GM23338 (cell line): Measurements from ENCODE around the gene GABRR2. TPM values are rescaled to one million over a fixed set of nuclear protein-coding genes. Genes with fewer than 3 reads are reported as not detected.
A peak's percentile ranks its signal among the peaks of the same experiment; 100 is the strongest.

Experiments
- ATAC-seq: fragments of 200-7000 bp; cut with Tn5 transposase; 3 replicates; pipeline ENCODE4 v1.9.1; 2020
- DNase-seq: peaks from one replicate; pipeline ENCODE4 v3.0.0-alpha.2; 2015; ENCODE audit warnings: low spot score
- H2AFZ ChIP-seq: fragments of 200-600 bp; sonication (generic); 2 replicates; pipeline ENCODE4 v1.8.0; 2016; ENCODE audit warnings: antibody characterized with exemption, mild to moderate bottlenecking, moderate library complexity
- H3F3A ChIP-seq: fragments of 200-600 bp; sonication (generic); replicated peaks from 2 replicates; pipeline ENCODE4 v1.8.0; 2017; ENCODE audit warnings: antibody characterized with exemption, mixed run types, low read depth
- H3K27ac ChIP-seq: fragments of 200-600 bp; sonication (generic); 2 replicates; pipeline ENCODE4 v1.6.1; 2016; ENCODE audit warnings: low read depth
- H3K27me3 ChIP-seq: fragments of 200-600 bp; sonication (generic); 2 replicates; pipeline ENCODE4 v1.8.0; 2016; ENCODE audit warnings: mild to moderate bottlenecking, mixed run types, moderate library complexity; ENCODE audit not compliant: insufficient read depth
- H3K36me3 ChIP-seq: fragments of 200-600 bp; sonication (generic); 2 replicates; pipeline ENCODE4 v1.8.0; 2016; ENCODE audit warnings: mild to moderate bottlenecking; ENCODE audit not compliant: insufficient read depth
- H3K4me1 ChIP-seq: fragments of 200-600 bp; sonication (generic); 2 replicates; pipeline ENCODE4 v1.8.0; 2016; ENCODE audit warnings: mild to moderate bottlenecking, moderate library complexity; ENCODE audit not compliant: insufficient read depth
- H3K4me2 ChIP-seq: fragments of 200-600 bp; sonication (generic); 2 replicates; pipeline ENCODE4 v1.7.1; 2017; ENCODE audit warnings: mixed run types
- H3K4me3 ChIP-seq: fragments of 200-600 bp; sonication (generic); 2 replicates; pipeline ENCODE4 v1.6.1; 2016; ENCODE audit warnings: mixed run types
- H3K79me2 ChIP-seq: fragments of 200-600 bp; sonication (generic); replicated peaks from 2 replicates; pipeline ENCODE4 v1.8.0; 2017; ENCODE audit warnings: mild to moderate bottlenecking; ENCODE audit not compliant: insufficient read depth
- H3K9me2 ChIP-seq: fragments of 200-600 bp; sonication (generic); 2 replicates; pipeline ENCODE4 v1.8.0; 2017; ENCODE audit not compliant: insufficient read depth
- H4K20me1 ChIP-seq: fragments of 200-600 bp; sonication (generic); replicated peaks from 2 replicates; pipeline ENCODE4 v1.8.0; 2017; ENCODE audit warnings: mild to moderate bottlenecking; ENCODE audit not compliant: insufficient read depth
- H3K27ac Mint-ChIP-seq: 2 replicates; pipeline ENCODE4 v1.8.0; 2020; ENCODE audit warnings: inconsistent platforms, mild to moderate bottlenecking, moderate library complexity, mixed read lengths
- H3K27me3 Mint-ChIP-seq: 3 replicates; pipeline ENCODE4 v1.8.0; 2022; ENCODE audit warnings: low read depth, mild to moderate bottlenecking, moderate library complexity, mixed read lengths, inconsistent platforms; ENCODE audit not compliant: insufficient read depth, poor library complexity
- H3K36me3 Mint-ChIP-seq: 3 replicates; pipeline ENCODE4 v1.8.0; 2021; ENCODE audit warnings: low read depth, mild to moderate bottlenecking, inconsistent platforms, moderate library complexity, mixed read lengths
- H3K4me1 Mint-ChIP-seq: 3 replicates; pipeline ENCODE4 v1.8.0; 2020; ENCODE audit warnings: mild to moderate bottlenecking, inconsistent platforms, mixed read lengths
- H3K4me3 Mint-ChIP-seq: 3 replicates; pipeline ENCODE4 v1.8.0; 2021; ENCODE audit warnings: moderate library complexity, mild to moderate bottlenecking, inconsistent platforms, mixed read lengths
- H3K9me3 Mint-ChIP-seq: 3 replicates; pipeline ENCODE4 v1.8.0; 2020; ENCODE audit warnings: moderate library complexity, mild to moderate bottlenecking, inconsistent platforms, mixed read lengths
- CREB1 ChIP-seq: fragments of 250-450 bp; sonication (Bioruptor Pico); IDR thresholded peaks from 2 replicates; pipeline ENCODE4 v1.5.0; 2020; ENCODE audit warnings: low read depth, mild to moderate bottlenecking, moderate library complexity
- CTCF ChIP-seq, 2 experiments: fragments of 200-600 bp in 1 of 2; sonication (generic) in 1 of 2; conservative IDR thresholded peaks; 2 replicates each; pipeline versions ENCODE4 v1.5.1 to v1.6.1; 2016 to 2017; ENCODE audit warnings: antibody characterized with exemption in 2 of 2, low read depth in 2 of 2, mild to moderate bottlenecking in 2 of 2, moderate library complexity in 1 of 2
- ETS1 ChIP-seq: IDR thresholded peaks from 2 replicates; pipeline ENCODE4 v1.6.1; 2016; ENCODE audit warnings: antibody characterized with exemption
- JUNB ChIP-seq: IDR thresholded peaks from one replicate; pipeline ENCODE4 v1.6.1; 2016; ENCODE audit warnings: antibody characterized with exemption; ENCODE audit not compliant: unreplicated experiment
- NANOG ChIP-seq: IDR thresholded peaks from 2 replicates; pipeline ENCODE4 v1.6.1; 2016; ENCODE audit warnings: antibody characterized with exemption, borderline replicate concordance
- POLR2AphosphoS5 ChIP-seq: IDR thresholded peaks from 2 replicates; pipeline ENCODE4 v1.6.1; 2016; ENCODE audit warnings: antibody characterized with exemption, low read depth
- REST ChIP-seq: IDR thresholded peaks from one replicate; pipeline ENCODE4 v1.6.1; 2018; ENCODE audit warnings: antibody characterized with exemption; ENCODE audit not compliant: unreplicated experiment
- STAT1 ChIP-seq: IDR thresholded peaks from one replicate; pipeline ENCODE4 v1.6.1; 2016; ENCODE audit warnings: antibody characterized with exemption; ENCODE audit not compliant: unreplicated experiment
- ZNF114 ChIP-seq: fragments of 250-450 bp; sonication (Bioruptor Pico); IDR thresholded peaks from 2 replicates; pipeline ENCODE4 v1.5.0; 2020; ENCODE audit warnings: mild to moderate bottlenecking, moderate library complexity
- ZNF331 ChIP-seq: fragments of 250-450 bp; sonication (Bioruptor Pico); IDR thresholded peaks from 2 replicates; pipeline ENCODE4 v1.5.0; 2020; ENCODE audit warnings: low read depth, mild to moderate bottlenecking, moderate library complexity
- polyA plus RNA-seq: library from polyadenylated mRNA; unstranded; fragments of >200 nt; fragmentation: Nextera tagmentation; extraction: Ambion mirVana; gene quantifications from 2 replicates; pipeline ENCODE4 v1.2.1, GENCODE V29; 2016
- total RNA-seq: library from RNA; depleted of rRNA; stranded (reverse); fragments of >200 nt; shearing (Covaris generic); gene quantifications from 2 replicates; pipeline ENCODE4 v1.2.3, GENCODE V29; 2014

The GABRR2 gene
- total and polyA plus RNA-seq, 2 experiments from 2014 or later, result not detected

- no peak for TF ChIP-seq CTCF (conservative IDR thresholded peaks at IDR 0.05; ENCODE audit: low read depth in 2 of 2)
- TF ChIP-seq CREB1, result no peak
- TF ChIP-seq ETS1, result no peak
- no peak for TF ChIP-seq NANOG
- no peak for TF ChIP-seq JUNB
- TF ChIP-seq ZNF114 (CRISPR knock-in tag), result no peak
Observed at GRCh38 chr6:89287351-89288028, 27.6 kb downstream of the GABRR2 start (continued).

- Histone ChIP-seq H3K9me2 (peaks cover 7% of the 10 kb centered on the region; the same call in 1 of the 2 replicates), H3K27ac (no peak overlapping the region), H3K4me1 (no peaks in the 10 kb centered on the region), H3K79me2 (no peaks in the 10 kb centered on the region), H3K36me3 (no peaks in the 10 kb centered on the region), H3K27me3 (no peaks in the 10 kb centered on the region), H3K4me3 (no peak overlapping the region), H3K4me2 (no peak overlapping the region), H4K20me1 (no peaks in the 10 kb centered on the region), H2AFZ (peak overlapping the region; percentile 52), H3F3A (no peaks in the 10 kb centered on the region)
- ATAC-seq (no peak), DNase-seq (no peak)
- no peaks in the 10 kb centered on the region; the same call in 2 of the 3 replicates for H3K9me3 Mint-ChIP-seq
- no peaks in the 10 kb centered on the region; the same call in 2 of the 3 replicates for H3K36me3 Mint-ChIP-seq
- H3K4me1 Mint-ChIP-seq, result peaks cover 9% of the 10 kb centered on the region
- peaks cover 2% of the 10 kb centered on the region for H3K27me3 Mint-ChIP-seq
- no peak overlapping the region for H3K4me3 Mint-ChIP-seq
- no peak overlapping the region for H3K27ac Mint-ChIP-seq
- TF ChIP-seq ZNF331 (CRISPR knock-in tag) (no peak), JUNB (no peak), REST (no peak), STAT1 (no peak), CTCF (conservative IDR thresholded peaks at IDR 0.05; ENCODE audit: low read depth in 2 of 2) (no peak), POLR2AphosphoS5 (no peak)
Observed at GRCh38 chr6:89286516-89286915, 28.6 kb downstream of the GABRR2 start.
